OCI-LY3 (cell line): Measurements from ENCODE around the gene RSPH3.
A peak's percentile ranks its signal among the peaks of the same experiment; 100 is the strongest.

Experiments used
- H2AFZ ChIP-seq: fragments of 200-600, 300-600 bp; shearing (Covaris generic); 2 replicates; pipeline ENCODE4 v1.6.0; 2014; ENCODE audit warnings: antibody characterized with exemption, low read depth, low read length
- H3K27ac ChIP-seq: fragments of 200-600, 300-600 bp; sonication (generic); 2 replicates; pipeline ENCODE4 v1.5.1; 2014; ENCODE audit warnings: mild to moderate bottlenecking, low read length, moderate library complexity, mixed read lengths
- H3K27me3 ChIP-seq: fragments of 200-600, 300-600 bp; sonication (generic); 2 replicates; pipeline ENCODE4 v1.6.1; 2014; ENCODE audit warnings: low read depth, low read length, mixed read lengths
- H3K36me3 ChIP-seq: fragments of 200-600, 300-600 bp; sonication (generic); replicated peaks from 2 replicates; pipeline ENCODE3; 2014; ENCODE audit warnings: low read depth, low read length, mixed read lengths
- H3K4me1 ChIP-seq: fragments of 300-600, 200-600 bp; sonication (generic); 2 replicates; pipeline ENCODE4 v1.6.1; 2014; ENCODE audit warnings: low read length, mixed read lengths
- H3K4me2 ChIP-seq: fragments of 200-600, 300-600 bp; sonication (generic); 2 replicates; pipeline ENCODE4 v1.6.1; 2014; ENCODE audit warnings: low read length, mixed read lengths
- H3K4me3 ChIP-seq: fragments of 300-600, 200-600 bp; sonication (generic); 2 replicates; pipeline ENCODE4 v1.5.1; 2014; ENCODE audit warnings: antibody characterized with exemption, mild to moderate bottlenecking, low read length, moderate library complexity
- H3K79me2 ChIP-seq: fragments of 300-600, 200-600 bp; shearing (Covaris generic); 2 replicates; pipeline ENCODE4 v1.6.1; 2014; ENCODE audit warnings: mild to moderate bottlenecking, low read length, mixed read lengths
- H3K9ac ChIP-seq: fragments of 300-600, 200-600 bp; shearing (Covaris generic); 2 replicates; pipeline ENCODE4 v1.6.0; 2014; ENCODE audit warnings: mild to moderate bottlenecking, low read length, moderate library complexity
- H3K9me3 ChIP-seq: fragments of 200-600, 300-600 bp; shearing (Covaris generic); 2 replicates; pipeline ENCODE4 v1.6.1; 2014; ENCODE audit warnings: low read length, mixed read lengths; ENCODE audit not compliant: insufficient read depth
- H4K20me1 ChIP-seq: fragments of 200-600, 300-600 bp; sonication (generic); 2 replicates; pipeline ENCODE4 v1.6.1; 2016; ENCODE audit warnings: low read length, mixed read lengths; ENCODE audit not compliant: insufficient read depth
- EZH2phosphoT487 ChIP-seq: fragments of 200-600 bp; shearing (Covaris generic); IDR thresholded peaks from 2 replicates; pipeline ENCODE4 v1.6.1; 2018; ENCODE audit warnings: antibody characterized with exemption, mixed run types, low read depth
- TF ChIP-seq, protein P1 (sequence below): fragments of 200-600, 300-600 bp; sonication (generic); IDR thresholded peaks from 2 replicates; pipeline ENCODE4 v1.5.1; 2014; ENCODE audit warnings: antibody characterized with exemption, low read length, low read depth

RSPH3 gene

DNA sequence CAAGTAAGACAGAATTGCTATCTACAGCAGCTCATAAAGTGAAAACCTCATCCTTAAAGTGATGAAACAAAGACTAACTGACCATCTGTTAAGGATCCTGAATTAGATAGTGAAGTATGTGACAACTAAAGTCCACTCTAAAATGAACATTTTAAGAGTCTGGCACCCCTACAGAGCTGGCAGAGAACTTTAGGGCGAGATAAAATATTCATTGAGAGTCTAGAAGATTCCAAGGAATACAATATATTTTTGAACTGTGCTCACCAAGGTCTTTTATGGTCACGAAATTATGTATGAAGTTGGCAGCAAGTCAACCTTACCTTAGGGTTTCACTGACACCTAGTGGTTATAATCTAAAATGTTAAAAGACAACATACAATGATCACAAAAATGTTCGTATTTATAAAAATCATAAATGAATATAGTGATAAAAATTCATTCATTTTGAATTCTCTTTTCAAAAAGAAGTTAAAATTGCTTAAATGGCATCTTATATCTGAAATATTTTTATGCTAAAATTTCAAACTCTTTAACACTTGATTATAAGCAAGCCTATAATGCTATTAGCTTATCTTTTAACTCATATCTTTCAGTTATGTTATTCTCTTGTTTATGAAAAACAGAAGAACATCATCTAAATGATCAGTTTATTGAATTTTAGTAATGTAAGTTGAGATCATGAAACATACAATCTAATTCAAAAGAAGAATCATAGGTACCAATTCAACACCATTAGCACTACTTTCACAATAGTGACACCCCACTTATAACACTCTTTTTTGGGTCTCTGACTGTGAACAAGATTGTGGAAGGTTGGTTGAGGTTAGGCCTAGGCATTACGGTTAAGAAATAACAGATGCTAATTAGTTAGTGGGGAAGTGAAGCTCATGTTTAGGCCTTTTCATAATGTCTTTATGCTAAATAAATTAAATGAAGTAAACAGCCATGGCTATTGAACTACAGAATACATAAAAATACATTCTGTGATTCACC, 27.5 kb downstream of the RSPH3 start:
- Histone ChIP-seq H3K4me2 (no peak overlapping the region), H3K9me3 (no peaks in the 10 kb centered on the region), H3K9ac (no peak overlapping the region), H3K79me2 (no peaks in the 10 kb centered on the region), H3K4me1 (0 out of 2 replicates have a peak, but pooled peaks cover 2% of the 10 kb centered on the region), H2AFZ (no peak overlapping the region), H3K27me3 (no peaks in the 10 kb centered on the region), H3K36me3 (no peaks in the 10 kb centered on the region), H3K4me3 (no peak overlapping the region), H3K27ac (no peak overlapping the region), H4K20me1 (no peaks in the 10 kb centered on the region)
- TF ChIP-seq EZH2phosphoT487: no peak
- TF ChIP-seq, protein P1, sequence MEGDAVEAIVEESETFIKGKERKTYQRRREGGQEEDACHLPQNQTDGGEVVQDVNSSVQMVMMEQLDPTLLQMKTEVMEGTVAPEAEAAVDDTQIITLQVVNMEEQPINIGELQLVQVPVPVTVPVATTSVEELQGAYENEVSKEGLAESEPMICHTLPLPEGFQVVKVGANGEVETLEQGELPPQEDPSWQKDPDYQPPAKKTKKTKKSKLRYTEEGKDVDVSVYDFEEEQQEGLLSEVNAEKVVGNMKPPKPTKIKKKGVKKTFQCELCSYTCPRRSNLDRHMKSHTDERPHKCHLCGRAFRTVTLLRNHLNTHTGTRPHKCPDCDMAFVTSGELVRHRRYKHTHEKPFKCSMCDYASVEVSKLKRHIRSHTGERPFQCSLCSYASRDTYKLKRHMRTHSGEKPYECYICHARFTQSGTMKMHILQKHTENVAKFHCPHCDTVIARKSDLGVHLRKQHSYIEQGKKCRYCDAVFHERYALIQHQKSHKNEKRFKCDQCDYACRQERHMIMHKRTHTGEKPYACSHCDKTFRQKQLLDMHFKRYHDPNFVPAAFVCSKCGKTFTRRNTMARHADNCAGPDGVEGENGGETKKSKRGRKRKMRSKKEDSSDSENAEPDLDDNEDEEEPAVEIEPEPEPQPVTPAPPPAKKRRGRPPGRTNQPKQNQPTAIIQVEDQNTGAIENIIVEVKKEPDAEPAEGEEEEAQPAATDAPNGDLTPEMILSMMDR: peak; percentile 53

DNA sequence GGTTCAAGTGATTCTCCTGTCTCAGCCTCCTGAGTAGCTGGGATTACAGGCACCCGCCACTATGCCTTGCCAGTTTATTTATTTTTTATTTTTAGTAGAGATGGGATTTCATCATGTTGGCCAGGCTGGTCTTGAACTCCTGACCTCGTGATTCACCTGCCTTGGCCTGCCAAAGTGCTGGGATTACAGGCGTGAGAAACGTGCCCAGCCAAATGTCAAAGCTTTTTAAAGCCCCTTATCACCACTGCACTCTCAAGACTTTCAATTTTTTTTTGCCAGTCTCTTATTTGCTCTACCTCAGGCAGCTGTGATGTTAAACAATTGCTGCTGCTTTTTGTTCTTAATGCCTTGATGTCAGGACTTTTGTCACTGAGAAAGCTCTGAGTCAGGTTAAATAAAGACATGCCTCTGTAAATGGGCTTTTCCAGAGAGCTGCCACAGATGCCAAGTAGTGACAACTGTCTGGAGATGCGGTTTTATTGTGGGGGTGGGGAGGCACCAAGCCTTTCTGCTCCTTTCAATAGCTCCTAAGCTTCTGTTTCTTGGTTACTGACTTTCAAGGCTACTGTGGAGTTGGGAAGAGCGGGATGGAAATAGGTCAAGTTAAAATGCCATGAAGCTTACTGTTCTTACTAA, 29.2 kb downstream of the RSPH3 start:
- Histone ChIP-seq H3K9me3 (no peaks in the 10 kb centered on the region), H2AFZ (no peak overlapping the region), H3K36me3 (no peaks in the 10 kb centered on the region), H3K79me2 (no peaks in the 10 kb centered on the region), H4K20me1 (no peaks in the 10 kb centered on the region), H3K4me3 (no peak overlapping the region), H3K9ac (no peak overlapping the region), H3K27me3 (no peaks in the 10 kb centered on the region), H3K4me1 (0 out of 2 replicates have a peak, but pooled peaks cover 2% of the 10 kb centered on the region), H3K4me2 (no peak overlapping the region), H3K27ac (no peak overlapping the region)
- TF ChIP-seq, protein P1: no peak
- no peak for TF ChIP-seq EZH2phosphoT487

DNA sequence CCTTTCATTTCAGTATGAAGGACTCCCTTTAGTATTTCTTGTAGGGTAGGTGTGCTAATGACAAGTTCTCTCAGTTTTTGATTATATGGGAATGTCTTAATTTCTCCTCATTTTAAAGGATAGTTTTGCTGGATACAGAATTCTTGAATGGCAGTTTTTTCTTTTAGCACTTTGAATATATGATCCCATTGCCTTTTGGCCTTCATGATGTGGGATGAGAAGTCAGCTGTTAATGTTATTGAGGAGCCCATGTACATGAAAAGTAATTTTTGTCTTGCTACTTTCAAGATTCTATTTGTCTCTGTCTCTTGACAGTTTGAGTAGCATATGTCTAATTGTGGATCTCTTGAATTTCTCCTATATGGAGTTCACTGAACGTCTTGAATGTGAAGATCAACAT, 30.9 kb downstream of the RSPH3 start:
- no peak overlapping the region for H3K27ac ChIP-seq
- H3K4me1 ChIP-seq: 0 out of 2 replicates have a peak, but pooled peaks cover 2% of the 10 kb centered on the region
- H3K4me2 ChIP-seq: no peak overlapping the region
- TF ChIP-seq, protein P1: no peak
- TF ChIP-seq EZH2phosphoT487: no peak
- no peaks in the 10 kb centered on the region for H3K79me2 ChIP-seq
- H3K9ac ChIP-seq: no peak overlapping the region
- no peaks in the 10 kb centered on the region for H4K20me1 ChIP-seq
- H3K27me3 ChIP-seq: peaks cover 7% of the 10 kb centered on the region; the same call in 1 of the 2 replicates
- no peak overlapping the region for H2AFZ ChIP-seq
- H3K4me3 ChIP-seq: no peak overlapping the region
- H3K36me3 ChIP-seq: no peaks in the 10 kb centered on the region
- no peaks in the 10 kb centered on the region for H3K9me3 ChIP-seq
